HG03066 (cell line): ENCODE data around the gene NPR1.

Experiments used
- ATAC-seq: cut with Tn5 transposase; IDR thresholded peaks from one replicate; pipeline ENCODE4 v1.9.1; 2021; ENCODE audit warnings: low read depth; ENCODE audit not compliant: unreplicated experiment

Gene NPR1

GRCh38 chr1:153677718-153678518, 570 bp upstream of the NPR1 start:
- no peak for ATAC-seq

DNA sequence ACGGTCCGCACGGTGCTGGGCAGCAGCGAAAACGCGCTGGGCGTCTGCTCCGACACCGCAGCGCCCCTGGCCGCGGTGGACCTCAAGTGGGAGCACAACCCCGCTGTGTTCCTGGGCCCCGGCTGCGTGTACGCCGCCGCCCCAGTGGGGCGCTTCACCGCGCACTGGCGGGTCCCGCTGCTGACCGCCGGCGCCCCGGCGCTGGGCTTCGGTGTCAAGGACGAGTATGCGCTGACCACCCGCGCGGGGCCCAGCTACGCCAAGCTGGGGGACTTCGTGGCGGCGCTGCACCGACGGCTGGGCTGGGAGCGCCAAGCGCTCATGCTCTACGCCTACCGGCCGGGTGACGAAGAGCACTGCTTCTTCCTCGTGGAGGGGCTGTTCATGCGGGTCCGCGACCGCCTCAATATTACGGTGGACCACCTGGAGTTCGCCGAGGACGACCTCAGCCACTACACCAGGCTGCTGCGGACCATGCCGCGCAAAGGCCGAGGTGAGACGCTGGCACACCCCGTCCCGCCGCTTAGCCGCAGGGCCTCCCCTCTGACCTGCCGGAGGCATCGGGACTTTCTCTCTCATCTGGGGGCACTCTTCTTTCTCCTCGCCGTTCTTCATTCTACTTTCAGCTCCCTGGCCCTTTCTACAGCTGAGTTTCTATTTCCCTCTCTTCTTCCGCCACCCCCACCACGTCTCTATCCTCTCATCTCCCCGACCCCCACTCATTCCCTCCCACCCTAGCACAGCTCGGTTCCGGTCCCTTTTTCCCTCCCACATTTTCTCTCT, 1.0 kb downstream of the NPR1 start:
- ATAC-seq: no peak

- no peak for ATAC-seq
Observed at GRCh38 chr1:153680120-153680403, 1.6 kb downstream of the NPR1 start.

GRCh38 chr1:153682730-153683129, 4.2 kb downstream of the NPR1 start:
- no peak for ATAC-seq

DNA sequence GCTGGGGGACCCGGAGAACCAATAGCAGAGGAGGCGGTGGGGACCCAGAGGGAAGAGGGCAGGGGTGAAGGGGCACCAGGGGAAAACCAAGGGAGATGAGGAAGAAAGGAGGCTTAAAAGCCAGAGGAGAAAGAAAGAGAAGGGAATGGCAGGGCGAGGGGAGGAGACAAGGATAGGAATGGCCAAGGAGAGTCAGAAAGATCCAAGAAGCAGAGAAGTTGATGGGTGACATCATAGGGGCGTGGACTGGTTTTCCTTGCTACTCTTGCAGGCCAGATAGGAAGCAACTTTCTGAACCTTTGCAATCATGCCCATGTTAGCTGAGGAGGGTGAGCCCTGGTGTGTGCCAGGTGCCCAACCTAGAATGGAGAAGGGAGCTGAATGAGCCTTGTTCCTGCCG, 5.4 kb downstream of the NPR1 start:
- ATAC-seq: no peak

- no peak for ATAC-seq
Observed at GRCh38 chr1:153684892-153685291, 6.4 kb downstream of the NPR1 start.

- ATAC-seq: no peak
Observed at GRCh38 chr1:153685544-153686340, 7.3 kb downstream of the NPR1 start.

GRCh38 chr1:153687346-153688125, 9.0 kb downstream of the NPR1 start:
- ATAC-seq: no peak

- ATAC-seq: no peak
Observed at GRCh38 chr1:153688276-153688675, 9.8 kb downstream of the NPR1 start.

GRCh38 chr1:153688736-153689328, 10.3 kb downstream of the NPR1 start:
- ATAC-seq: no peak

GRCh38 chr1:153693466-153693865, 15.0 kb downstream of the NPR1 start:
- no peak for ATAC-seq

DNA sequence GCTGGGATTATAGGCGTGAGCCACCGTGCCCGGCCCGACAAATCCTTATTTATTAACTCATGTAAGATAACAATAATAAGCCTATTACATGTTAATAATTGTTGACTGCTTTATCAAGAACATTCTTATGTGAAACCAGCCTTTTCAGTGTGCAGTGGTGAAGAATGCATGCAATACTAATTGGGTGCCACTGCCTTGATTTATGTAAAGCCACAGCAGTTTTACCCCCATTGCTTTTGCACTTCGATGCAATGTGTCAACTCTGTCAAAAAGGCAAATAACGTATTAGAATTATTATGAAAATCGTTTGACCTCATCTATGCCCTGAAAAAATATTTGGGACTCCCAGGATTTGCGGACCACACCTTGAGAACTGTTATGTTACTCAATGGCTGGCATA, 18.3 kb downstream of the NPR1 start:
- no peak for ATAC-seq

GRCh38 chr1:153697191-153698019, 18.9 kb downstream of the NPR1 start:
- ATAC-seq: no peak

DNA sequence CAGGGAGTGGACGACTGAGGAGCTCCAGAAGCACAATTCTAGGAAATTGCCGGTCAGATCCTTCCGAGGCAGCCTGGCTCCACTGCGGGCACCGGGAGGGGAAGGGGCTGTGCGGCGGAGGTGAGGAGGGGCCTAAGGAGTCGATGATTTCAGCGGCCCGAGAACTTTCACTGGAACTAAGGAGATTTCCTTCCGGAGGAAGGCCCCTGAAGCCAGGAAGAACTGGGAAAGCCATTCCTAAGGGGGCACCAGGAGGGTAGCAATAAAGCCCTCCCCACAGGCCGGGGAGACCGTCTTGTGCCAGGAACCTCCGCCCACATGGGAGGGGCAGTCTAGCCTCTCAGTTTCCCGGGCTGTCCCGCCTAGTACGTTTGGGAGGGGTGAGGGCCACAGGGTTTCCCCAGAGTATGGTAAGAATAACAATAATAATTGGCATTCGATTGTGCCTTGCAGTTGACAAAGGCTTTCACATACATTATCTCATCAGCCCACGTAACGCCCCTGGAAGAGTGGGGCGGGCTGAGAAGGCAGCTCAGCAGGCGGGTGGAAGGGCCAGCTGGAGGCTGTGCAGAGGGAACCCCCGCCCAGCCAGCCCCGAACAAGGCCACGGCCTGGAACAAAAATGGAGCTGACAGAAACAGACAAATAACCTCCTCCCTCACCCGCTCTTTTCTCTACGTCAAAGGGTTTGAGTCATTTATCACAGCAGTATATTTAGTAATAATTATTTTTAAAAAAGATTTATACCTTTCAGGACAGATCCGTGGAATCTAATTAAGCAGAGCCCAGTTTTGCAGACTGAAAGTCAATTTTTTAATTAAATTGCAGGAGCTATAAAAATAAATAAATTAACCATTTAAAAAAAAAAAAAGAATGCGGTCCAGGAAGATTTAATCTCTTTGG, 19.8 kb downstream of the NPR1 start:
- ATAC-seq: no peak

- no peak for ATAC-seq
Observed at GRCh38 chr1:153698923-153699714, 20.6 kb downstream of the NPR1 start.

- no peak for ATAC-seq
Observed at GRCh38 chr1:153699768-153700167, 21.3 kb downstream of the NPR1 start.

DNA sequence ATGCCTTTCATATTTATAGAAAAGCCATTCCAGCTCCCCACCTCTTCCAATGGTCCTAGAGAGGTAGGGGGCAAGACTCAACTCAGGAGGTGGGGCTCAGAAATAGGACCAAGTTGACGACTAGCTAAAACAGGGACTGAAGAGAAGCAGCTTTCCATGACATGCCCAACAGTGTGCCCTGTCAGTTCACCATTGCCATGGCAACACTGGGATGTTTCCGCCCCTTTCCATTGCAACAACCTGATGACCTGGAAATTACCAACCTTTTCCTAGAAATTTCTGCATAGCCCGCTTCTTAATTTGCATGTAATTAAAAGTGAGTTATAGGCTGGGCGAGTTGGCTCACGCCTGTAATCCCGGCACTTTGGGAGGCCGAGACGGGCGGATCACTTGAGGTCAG, 27.0 kb downstream of the NPR1 start:
- ATAC-seq: no peak

DNA sequence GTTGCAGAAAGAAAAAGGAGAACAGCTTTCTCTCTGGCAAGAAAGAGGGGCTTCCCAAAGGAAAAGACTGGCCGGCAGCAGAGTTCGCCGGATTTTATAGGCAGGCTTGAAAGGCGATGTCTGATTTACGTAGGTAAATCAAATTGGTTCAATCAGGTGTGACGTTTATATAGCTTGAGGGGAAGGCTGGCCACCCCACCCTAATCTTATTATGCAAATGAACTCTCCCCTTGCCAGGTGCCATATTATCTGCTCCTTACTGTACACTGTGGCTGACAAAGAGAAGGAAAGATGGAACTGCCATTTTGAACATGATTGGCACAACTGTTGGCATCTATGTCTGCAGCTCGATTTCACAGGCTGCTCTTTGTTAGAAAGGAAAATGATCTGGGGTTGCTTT, 32.5 kb downstream of the NPR1 start:
- no peak for ATAC-seq
